Spleen (tissue), 7 donors: ENCODE data around the gene ZBTB7B.

Experiments
- POLR2A ChIP-seq, 3 donors: fragments of 450-650 bp; IDR thresholded peaks; one replicate each; pipeline ENCODE4 v1.5.1; 2017; ENCODE audit warnings: antibody characterized with exemption in 3 of 3, mild to moderate bottlenecking in 1 of 3
- TF ChIP-seq, protein P1 (sequence below), 11 experiments: fragments of 200-600 bp in 7 of 11; fragments of 450-650 bp in 4 of 11; sonication (generic) in 4 of 11; IDR thresholded peaks in 8 of 11; conservative IDR thresholded peaks in 3 of 11; 1 replicate in 7 of 11; 2 replicates in 4 of 11; pipeline versions ENCODE4 v1.4.0 to v1.8.0; 2016 to 2021; ENCODE audit warnings: antibody characterized with exemption in 11 of 11, inconsistent platforms in 4 of 11, mild to moderate bottlenecking in 1 of 11
- donor health status: DM: no; HTN: no; CAD: no; lungs with moderate emphysema.
- donor health status: DM: no; HTN: no; CAD: no.
- donor health status: DM: no; HTN: no; CAD: no.

DNA sequence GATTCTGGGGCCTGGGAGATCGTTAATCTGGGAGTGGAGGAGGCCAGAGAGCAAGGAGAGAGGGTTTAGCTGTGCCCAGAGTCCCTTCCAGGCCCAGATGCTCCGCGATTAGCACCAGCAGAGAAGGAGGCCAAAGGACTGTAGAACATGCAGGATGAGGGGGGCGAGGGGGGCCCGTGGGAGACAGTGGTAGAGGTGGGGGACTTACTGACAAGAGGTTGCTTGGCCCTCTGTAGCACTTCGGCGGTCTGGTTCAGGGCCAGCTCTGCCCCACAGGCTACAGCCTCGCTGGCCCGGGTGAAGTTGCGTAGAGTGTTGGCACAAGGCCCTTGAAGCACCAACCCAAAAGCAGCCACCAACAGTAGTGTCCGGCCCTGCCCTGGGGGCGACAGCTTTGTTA, 30.3 kb downstream of the ZBTB7B start:
- TF ChIP-seq, protein P1, sequence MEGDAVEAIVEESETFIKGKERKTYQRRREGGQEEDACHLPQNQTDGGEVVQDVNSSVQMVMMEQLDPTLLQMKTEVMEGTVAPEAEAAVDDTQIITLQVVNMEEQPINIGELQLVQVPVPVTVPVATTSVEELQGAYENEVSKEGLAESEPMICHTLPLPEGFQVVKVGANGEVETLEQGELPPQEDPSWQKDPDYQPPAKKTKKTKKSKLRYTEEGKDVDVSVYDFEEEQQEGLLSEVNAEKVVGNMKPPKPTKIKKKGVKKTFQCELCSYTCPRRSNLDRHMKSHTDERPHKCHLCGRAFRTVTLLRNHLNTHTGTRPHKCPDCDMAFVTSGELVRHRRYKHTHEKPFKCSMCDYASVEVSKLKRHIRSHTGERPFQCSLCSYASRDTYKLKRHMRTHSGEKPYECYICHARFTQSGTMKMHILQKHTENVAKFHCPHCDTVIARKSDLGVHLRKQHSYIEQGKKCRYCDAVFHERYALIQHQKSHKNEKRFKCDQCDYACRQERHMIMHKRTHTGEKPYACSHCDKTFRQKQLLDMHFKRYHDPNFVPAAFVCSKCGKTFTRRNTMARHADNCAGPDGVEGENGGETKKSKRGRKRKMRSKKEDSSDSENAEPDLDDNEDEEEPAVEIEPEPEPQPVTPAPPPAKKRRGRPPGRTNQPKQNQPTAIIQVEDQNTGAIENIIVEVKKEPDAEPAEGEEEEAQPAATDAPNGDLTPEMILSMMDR (IDR thresholded peaks at IDR 0.05 in 8 of 11, conservative IDR thresholded peaks at IDR 0.05 in 3 of 11): no peak
- no peak for TF ChIP-seq POLR2A (IDR thresholded peaks at IDR 0.05)
